Upper lobe of left lung (tissue), 4 donors: Measurements from ENCODE around the gene BBS4.

Source experiments
- CTCF ChIP-seq, 6 experiments: fragments of 450-650 bp in 4 of 6; fragments of 200-600 bp in 2 of 6; sonication (generic) in 2 of 6; IDR thresholded peaks; one replicate each; pipeline ENCODE4 v1.5.1; 2016 to 2019; ENCODE audit warnings: antibody characterized with exemption in 6 of 6
- EP300 ChIP-seq, 4 donors: sonication (generic); formaldehyde crosslinking; IDR thresholded peaks; one replicate each; pipeline ENCODE4 v1.5.1; 2017; ENCODE audit warnings: antibody characterized with exemption in 4 of 4, control low read depth in 2 of 4
- POLR2AphosphoS5 ChIP-seq, 2 donors: sonication (generic); formaldehyde crosslinking; IDR thresholded peaks; one replicate each; pipeline ENCODE4 v1.5.1; 2017; ENCODE audit warnings: antibody characterized with exemption in 2 of 2

- TF ChIP-seq CTCF (IDR thresholded peaks at IDR 0.05) (no peak), POLR2AphosphoS5 (IDR thresholded peaks at IDR 0.05) (no peak), EP300 (IDR thresholded peaks at IDR 0.05) (no peak)
Measured at GRCh38 chr15:72749700-72750099, 63.7 kb downstream of the BBS4 start.
